RWPE2 (cell line): ENCODE data around the gene BCAS1.

ENCODE experiments used
- ATAC-seq: fragments of 200-7000 bp; cut with Tn5 transposase; 3 replicates; pipeline ENCODE4 v1.9.1; 2021; ENCODE audit warnings: low read depth
- DNase-seq: peaks from one replicate; pipeline ENCODE4 v3.0.0-alpha.2; 2020; ENCODE audit warnings: low spot score
- H3K27ac ChIP-seq: fragments of 450-650 bp; 2 replicates; pipeline ENCODE4 v1.5.1; 2017; ENCODE audit warnings: mild to moderate bottlenecking; ENCODE audit not compliant: poor library complexity, severe bottlenecking
- H3K27me3 ChIP-seq: fragments of 250-450 bp; sonication (Bioruptor Pico); 2 replicates; pipeline ENCODE4 v1.5.1; 2021; ENCODE audit warnings: mild to moderate bottlenecking, moderate library complexity; ENCODE audit not compliant: insufficient read depth, poor library complexity, severe bottlenecking
- H3K36me3 ChIP-seq: fragments of 250-450 bp; sonication (Bioruptor Pico); 2 replicates; pipeline ENCODE4 v1.5.1; 2020; ENCODE audit warnings: low read depth, mild to moderate bottlenecking, moderate library complexity
- H3K4me1 ChIP-seq: fragments of 250-450 bp; sonication (Bioruptor Pico); 2 replicates; pipeline ENCODE4 v1.5.1; 2021; ENCODE audit warnings: mild to moderate bottlenecking, moderate library complexity; ENCODE audit not compliant: insufficient read depth, poor library complexity, severe bottlenecking
- H3K4me3 ChIP-seq: fragments of 250-450 bp; sonication (Bioruptor Pico); 2 replicates; pipeline ENCODE4 v1.5.1; 2021; ENCODE audit warnings: mild to moderate bottlenecking, moderate library complexity; ENCODE audit not compliant: severe bottlenecking
- H3K9me3 ChIP-seq: fragments of 250-450 bp; sonication (Bioruptor Pico); 2 replicates; pipeline ENCODE4 v1.5.1; 2021; ENCODE audit warnings: mild to moderate bottlenecking, moderate library complexity; ENCODE audit not compliant: severe bottlenecking
- TF ChIP-seq, protein P1 (sequence below): fragments of 450-650 bp; IDR thresholded peaks from one replicate; pipeline ENCODE4 v1.5.1; 2017; ENCODE audit warnings: mild to moderate bottlenecking, moderate library complexity; ENCODE audit not compliant: poor library complexity, severe bottlenecking

Gene BCAS1

GRCh38 chr20:53925651-53926401 lies 144.6 kb downstream of the BCAS1 start:
- no peaks in the 10 kb centered on the region for H3K27me3 ChIP-seq
- H3K9me3 ChIP-seq, result no peaks in the 10 kb centered on the region
- no peaks in the 10 kb centered on the region for H3K36me3 ChIP-seq
- ATAC-seq (no peak; the same call in 2 of the 3 replicates), DNase-seq (no peak)
- TF ChIP-seq, protein P1, sequence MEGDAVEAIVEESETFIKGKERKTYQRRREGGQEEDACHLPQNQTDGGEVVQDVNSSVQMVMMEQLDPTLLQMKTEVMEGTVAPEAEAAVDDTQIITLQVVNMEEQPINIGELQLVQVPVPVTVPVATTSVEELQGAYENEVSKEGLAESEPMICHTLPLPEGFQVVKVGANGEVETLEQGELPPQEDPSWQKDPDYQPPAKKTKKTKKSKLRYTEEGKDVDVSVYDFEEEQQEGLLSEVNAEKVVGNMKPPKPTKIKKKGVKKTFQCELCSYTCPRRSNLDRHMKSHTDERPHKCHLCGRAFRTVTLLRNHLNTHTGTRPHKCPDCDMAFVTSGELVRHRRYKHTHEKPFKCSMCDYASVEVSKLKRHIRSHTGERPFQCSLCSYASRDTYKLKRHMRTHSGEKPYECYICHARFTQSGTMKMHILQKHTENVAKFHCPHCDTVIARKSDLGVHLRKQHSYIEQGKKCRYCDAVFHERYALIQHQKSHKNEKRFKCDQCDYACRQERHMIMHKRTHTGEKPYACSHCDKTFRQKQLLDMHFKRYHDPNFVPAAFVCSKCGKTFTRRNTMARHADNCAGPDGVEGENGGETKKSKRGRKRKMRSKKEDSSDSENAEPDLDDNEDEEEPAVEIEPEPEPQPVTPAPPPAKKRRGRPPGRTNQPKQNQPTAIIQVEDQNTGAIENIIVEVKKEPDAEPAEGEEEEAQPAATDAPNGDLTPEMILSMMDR, result no peak
- H3K4me3 ChIP-seq, result no peak overlapping the region
- H3K27ac ChIP-seq, result peak overlapping the region; percentile 85
- H3K4me1 ChIP-seq, result peaks cover 33% of the 10 kb centered on the region

DNA sequence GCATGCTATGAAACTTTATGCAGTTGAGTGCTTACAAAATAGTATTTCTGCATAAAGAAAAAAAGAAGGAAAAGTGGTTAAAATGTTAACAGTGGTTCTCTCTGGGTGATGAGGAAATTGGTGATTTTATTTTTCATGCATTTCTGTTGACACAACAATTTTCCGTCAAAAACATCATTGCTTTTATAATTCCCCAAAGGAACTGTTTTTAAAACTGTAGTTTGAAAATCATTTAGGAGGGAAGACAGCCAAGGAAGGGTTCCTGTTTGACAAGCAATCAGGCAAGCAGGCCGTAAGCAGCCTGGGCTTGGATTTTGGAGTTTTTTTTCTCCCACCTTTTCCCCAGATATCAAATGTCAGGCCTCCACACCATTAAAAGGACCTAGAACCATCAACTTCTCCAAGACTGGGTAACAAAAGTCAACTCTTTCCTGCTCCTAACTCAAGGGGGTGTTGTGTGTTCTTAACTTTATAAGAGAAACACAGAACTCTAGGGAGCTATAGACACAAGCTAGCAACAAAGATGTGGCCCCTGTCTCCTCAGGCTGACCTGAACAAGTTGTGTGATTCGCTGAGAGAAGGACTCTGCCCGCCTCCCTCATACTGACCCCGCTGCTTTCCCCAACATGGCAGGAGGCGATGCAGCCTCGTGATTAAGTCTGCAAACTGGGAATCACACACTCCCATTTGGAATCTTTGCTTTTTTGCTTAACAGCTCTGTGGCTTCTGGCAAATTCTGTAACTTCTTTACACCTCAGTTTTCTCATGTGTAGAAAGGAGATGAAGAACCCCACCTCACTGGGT lies 146.6 kb downstream of the BCAS1 start:
- Histone ChIP-seq H3K27me3 (no peaks in the 10 kb centered on the region), H3K36me3 (no peaks in the 10 kb centered on the region), H3K27ac (no peak overlapping the region), H3K4me1 (peaks cover 27% of the 10 kb centered on the region), H3K4me3 (no peak overlapping the region), H3K9me3 (no peaks in the 10 kb centered on the region)
- TF ChIP-seq, protein P1, result no peak
- ATAC-seq (no peak), DNase-seq (no peak)

DNA sequence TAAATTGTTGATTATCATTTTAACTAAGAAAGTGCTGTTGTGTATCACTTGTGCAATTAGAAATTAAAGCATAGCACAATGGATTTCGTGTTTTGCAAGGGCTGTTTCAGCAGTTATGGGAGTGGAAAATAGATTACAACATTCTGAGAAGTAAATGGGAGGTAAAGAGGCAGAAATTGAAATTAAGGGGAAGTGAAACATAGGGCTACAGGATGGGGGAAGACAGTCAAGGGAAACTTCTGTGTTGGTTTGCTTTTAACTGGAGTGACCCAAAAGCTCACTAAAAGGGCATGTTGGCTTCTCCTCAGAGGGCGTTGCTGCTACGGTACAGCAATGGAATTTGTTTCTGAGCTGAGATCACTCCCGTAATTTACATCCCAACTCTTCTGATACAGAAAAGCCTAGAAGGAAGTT lies 147.5 kb downstream of the BCAS1 start:
- H3K27ac ChIP-seq, result no peak overlapping the region
- no peaks in the 10 kb centered on the region for H3K27me3 ChIP-seq
- DNase-seq (no peak), ATAC-seq (no peak)
- no peaks in the 10 kb centered on the region for H3K36me3 ChIP-seq
- no peaks in the 10 kb centered on the region for H3K9me3 ChIP-seq
- no peak overlapping the region for H3K4me3 ChIP-seq
- TF ChIP-seq, protein P1, result no peak
- H3K4me1 ChIP-seq, result peaks cover 31% of the 10 kb centered on the region

DNA sequence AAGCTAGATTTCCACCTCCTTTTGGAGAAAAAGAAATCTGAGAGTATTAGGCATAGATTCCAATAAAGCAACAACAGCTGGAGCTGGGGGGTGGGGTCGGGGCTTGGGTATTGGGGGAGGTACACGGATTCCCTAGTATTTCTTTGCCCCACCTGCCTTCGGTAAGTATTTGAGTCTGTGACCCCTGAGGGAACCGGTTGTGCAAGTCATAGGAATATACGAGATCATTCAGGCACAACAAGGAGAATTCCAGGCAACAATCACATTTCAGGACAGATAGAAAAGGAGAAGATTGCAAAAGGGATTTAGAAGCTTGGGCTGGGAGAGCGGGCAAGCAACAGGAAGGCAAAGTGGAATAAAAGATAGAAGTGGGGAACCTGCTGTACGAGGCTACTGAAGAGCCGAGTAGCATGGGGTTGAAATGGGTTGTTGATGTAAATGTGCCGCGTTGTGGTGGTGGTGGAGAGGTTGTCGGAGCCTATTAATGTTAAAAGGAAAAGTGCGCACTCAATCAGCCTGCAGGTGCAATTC lies 148.9 kb downstream of the BCAS1 start:
- H3K9me3 ChIP-seq, result no peaks in the 10 kb centered on the region
- TF ChIP-seq, protein P1, result no peak
- no peaks in the 10 kb centered on the region for H3K36me3 ChIP-seq
- DNase-seq (no peak), ATAC-seq (no peak)
- no peaks in the 10 kb centered on the region for H3K27me3 ChIP-seq
- H3K4me1 ChIP-seq, result peaks cover 35% of the 10 kb centered on the region
- H3K4me3 ChIP-seq, result no peak overlapping the region
- H3K27ac ChIP-seq, result no peak overlapping the region
